Calu3 (cell line): Measurements from ENCODE around the gene ANGPT4. TPM values are rescaled to one million over a fixed set of nuclear protein-coding genes. Genes with fewer than 3 reads are reported as not detected.

Experiments
- BruUV-seq: library from RNA; stranded (reverse); fragments of 400-500 nt; replicated peaks from 2 replicates; lab custom pipeline; 2021; lab: Mats Ljungman, UMichigan
- CTCF ChIA-PET: fragments of 300-600 bp; sonication (Branson Sonifier 250); formaldehyde crosslinking; loops from one replicate; lab custom pipeline; 2022; ENCODE audit warnings: antibody characterized with exemption; lab: Charles Lee
- DNase-seq: peaks from one replicate; pipeline ENCODE4 v3.0.0; 2022
- H3K27ac Mint-ChIP-seq: one replicate; pipeline ENCODE4 v1.8.0; 2022; ENCODE audit warnings: mixed read lengths; ENCODE audit not compliant: unreplicated experiment
- H3K27me3 Mint-ChIP-seq: one replicate; pipeline ENCODE4 v1.8.0; 2022; ENCODE audit warnings: mixed read lengths; ENCODE audit not compliant: unreplicated experiment
- H3K36me3 Mint-ChIP-seq: one replicate; pipeline ENCODE4 v1.8.0; 2022; ENCODE audit warnings: mild to moderate bottlenecking, moderate library complexity, mixed read lengths; ENCODE audit not compliant: insufficient read depth, unreplicated experiment
- H3K4me1 Mint-ChIP-seq: one replicate; pipeline ENCODE4 v1.8.0; 2022; ENCODE audit warnings: mild to moderate bottlenecking, low read depth, mixed read lengths; ENCODE audit not compliant: unreplicated experiment
- H3K4me3 Mint-ChIP-seq: one replicate; pipeline ENCODE4 v1.8.0; 2022; ENCODE audit warnings: mild to moderate bottlenecking, low read depth, moderate library complexity, mixed read lengths; ENCODE audit not compliant: unreplicated experiment
- H3K9me3 Mint-ChIP-seq: one replicate; pipeline ENCODE4 v1.8.0; 2022; ENCODE audit warnings: low read depth, mixed read lengths; ENCODE audit not compliant: unreplicated experiment
- CTCF ChIP-seq: fragments of 200-600 bp; IDR thresholded peaks from one replicate; pipeline ENCODE4 v1.8.0; 2022; ENCODE audit warnings: antibody characterized with exemption; ENCODE audit not compliant: unreplicated experiment
- intact Hi-C: fragments of 100-400 bp; cut with micrococcal nuclease; formaldehyde crosslinking; loops from one replicate; pipeline ENCODE4 v1.10.0; 2022; ENCODE audit not compliant: unreplicated experiment
- total RNA-seq: library from RNA; stranded (reverse); gene quantifications from 2 replicates; pipeline ENCODE4 v1.2.3, GENCODE V29; 2022

ANGPT4 gene
- total RNA-seq, 1 experiment from 2014 or later = not detected

DNA sequence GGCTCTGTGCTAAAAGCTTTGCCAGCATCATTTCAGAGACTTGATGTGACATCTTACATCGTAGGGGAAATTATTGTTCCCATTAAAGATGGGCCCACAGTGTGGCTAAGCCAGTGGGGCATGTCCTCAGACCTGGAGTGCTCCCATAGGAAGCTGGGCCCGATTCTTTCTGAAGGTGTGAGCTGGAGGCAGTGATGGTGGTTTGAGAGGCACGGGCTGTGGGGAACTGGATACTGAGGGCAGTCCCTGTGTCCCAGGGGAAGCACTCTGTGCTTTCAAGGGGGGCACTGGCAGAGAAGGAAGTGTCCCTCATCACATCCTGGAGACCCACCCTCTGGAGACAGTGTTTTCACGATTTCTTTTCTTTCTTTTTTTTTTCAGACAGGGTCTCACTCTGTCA is 91.2 kb downstream of the ANGPT4 start:
- intact Hi-C loops = no loop called here
- H3K9me3 Mint-ChIP-seq = no peaks in the 10 kb centered on the region
- no peak overlapping the region for H3K4me3 Mint-ChIP-seq
- no peak for TF ChIP-seq CTCF
- BruUV-seq = no TSS peak
- no peaks in the 10 kb centered on the region for H3K36me3 Mint-ChIP-seq
- H3K27me3 Mint-ChIP-seq = peaks cover 11% of the 10 kb centered on the region
- no peak overlapping the region for H3K27ac Mint-ChIP-seq
- H3K4me1 Mint-ChIP-seq = no peaks in the 10 kb centered on the region
- DNase-seq = no peak
- CTCF ChIA-PET = no interaction called here

DNA sequence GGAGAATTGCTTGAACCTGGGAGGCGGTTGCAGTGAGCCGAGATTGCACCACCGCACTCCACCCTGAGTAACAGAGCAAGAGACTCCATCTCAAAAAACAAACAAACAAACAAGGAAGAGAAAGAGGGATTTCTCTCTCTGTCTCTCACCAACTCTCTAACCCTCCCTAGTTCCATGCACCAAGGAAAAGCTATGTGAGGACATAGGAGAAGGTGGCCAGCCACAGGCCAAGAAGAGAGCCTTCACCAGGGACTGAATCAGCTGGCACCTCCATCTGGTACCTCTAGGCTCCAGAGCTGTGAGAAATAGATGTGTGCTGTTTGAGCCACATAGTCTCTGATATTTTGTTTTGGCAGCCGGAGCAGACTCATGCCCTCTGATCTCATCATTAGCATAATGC is 91.6 kb downstream of the ANGPT4 start:
- Mint-ChIP-seq H3K4me1 (no peaks in the 10 kb centered on the region), H3K9me3 (no peaks in the 10 kb centered on the region), H3K27ac (no peak overlapping the region), H3K27me3 (peaks cover 14% of the 10 kb centered on the region), H3K4me3 (no peak overlapping the region), H3K36me3 (no peaks in the 10 kb centered on the region)
- BruUV-seq = no TSS peak
- no peak for TF ChIP-seq CTCF
- DNase-seq = no peak
- CTCF ChIA-PET = no interaction called here
- intact Hi-C loops = no loop called here

DNA sequence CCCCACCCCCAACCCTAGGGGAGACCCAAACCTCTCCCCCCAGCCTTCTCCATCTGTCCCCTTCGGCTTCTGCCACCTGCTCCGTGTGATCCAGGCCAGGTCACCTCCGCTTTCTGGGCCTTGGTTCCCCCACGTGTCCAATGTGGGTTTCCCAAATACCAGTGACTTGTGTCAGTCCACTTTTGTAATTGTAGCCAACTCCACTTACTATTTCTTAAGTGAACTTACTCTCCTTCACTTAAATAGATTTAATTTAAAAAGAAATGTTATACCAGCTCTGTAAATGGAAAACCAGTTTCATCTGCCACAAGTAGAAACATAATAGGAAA is 92.6 kb downstream of the ANGPT4 start:
- CTCF ChIA-PET = no interaction called here
- peaks cover 14% of the 10 kb centered on the region for H3K27me3 Mint-ChIP-seq

DNA sequence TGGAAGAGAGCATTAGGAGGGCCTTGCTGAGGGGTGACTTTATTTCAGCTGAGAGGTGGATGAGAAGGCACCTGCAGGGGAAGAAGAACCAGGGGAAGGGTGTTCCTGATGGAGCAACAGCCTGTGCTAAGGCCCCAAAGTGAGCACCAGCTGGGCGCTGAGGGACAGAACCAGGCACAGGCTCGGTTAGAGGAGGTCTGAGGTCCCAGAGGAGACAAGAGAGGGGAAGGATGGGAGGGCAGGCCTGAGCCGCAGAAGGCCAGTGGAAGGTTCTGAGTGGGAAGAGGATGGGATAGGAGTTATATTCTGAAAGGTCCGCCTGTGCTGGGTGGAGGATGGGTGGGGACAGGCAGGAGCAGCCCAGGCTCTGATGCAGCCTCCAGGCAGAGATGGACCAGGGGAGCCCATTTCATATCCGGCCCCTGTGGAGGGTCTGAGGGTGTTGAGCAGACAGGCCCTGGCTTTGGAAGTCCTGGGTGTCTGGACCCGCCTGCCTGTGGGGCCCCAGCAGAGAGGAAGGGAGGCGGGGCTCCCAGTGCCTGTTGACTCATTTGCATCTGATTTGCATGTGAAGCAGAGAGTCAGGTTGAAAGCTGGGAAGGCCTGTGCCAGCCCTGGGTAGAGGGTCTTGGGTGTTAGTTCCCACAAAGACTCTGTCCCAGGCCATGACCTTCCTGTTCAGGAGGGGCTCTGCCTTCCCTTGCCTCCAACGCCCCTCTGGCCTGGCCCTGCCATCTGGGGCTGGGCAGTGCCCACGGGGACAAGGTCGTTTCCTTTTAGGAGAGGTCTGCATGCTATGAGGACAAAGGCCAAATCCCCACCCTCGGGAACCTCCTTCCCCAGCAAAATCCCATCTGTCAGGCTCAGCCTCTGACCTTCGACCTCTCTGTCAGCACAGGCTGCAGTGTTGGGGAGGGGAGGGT is 93.2 kb downstream of the ANGPT4 start:
- Mint-ChIP-seq H3K4me1 (no peaks in the 10 kb centered on the region), H3K4me3 (no peak overlapping the region), H3K36me3 (no peaks in the 10 kb centered on the region), H3K27ac (no peak overlapping the region), H3K27me3 (peaks cover 14% of the 10 kb centered on the region), H3K9me3 (no peaks in the 10 kb centered on the region)
- BruUV-seq = no TSS peak
- CTCF ChIA-PET = interaction anchor here (0.6 kb wide), 1 partner anchor 121 kb away, joined by 4 read pairs; no protein-coding TSS in a partner anchor
- intact Hi-C loops = no loop called here
- no peak for TF ChIP-seq CTCF
- DNase-seq = no peak

More for the DNA sequence above, 92.6 kb downstream of the ANGPT4 start:
- intact Hi-C loops = no loop called here
- H3K4me1 Mint-ChIP-seq = no peaks in the 10 kb centered on the region
- DNase-seq = no peak
- BruUV-seq = no TSS peak
- no peak overlapping the region for H3K27ac Mint-ChIP-seq
- H3K9me3 Mint-ChIP-seq = no peaks in the 10 kb centered on the region
- H3K36me3 Mint-ChIP-seq = no peaks in the 10 kb centered on the region
- no peak overlapping the region for H3K4me3 Mint-ChIP-seq
- no peak for TF ChIP-seq CTCF
